ENCODE measurements around the gene PKN3.

Gene PKN3

DNA sequence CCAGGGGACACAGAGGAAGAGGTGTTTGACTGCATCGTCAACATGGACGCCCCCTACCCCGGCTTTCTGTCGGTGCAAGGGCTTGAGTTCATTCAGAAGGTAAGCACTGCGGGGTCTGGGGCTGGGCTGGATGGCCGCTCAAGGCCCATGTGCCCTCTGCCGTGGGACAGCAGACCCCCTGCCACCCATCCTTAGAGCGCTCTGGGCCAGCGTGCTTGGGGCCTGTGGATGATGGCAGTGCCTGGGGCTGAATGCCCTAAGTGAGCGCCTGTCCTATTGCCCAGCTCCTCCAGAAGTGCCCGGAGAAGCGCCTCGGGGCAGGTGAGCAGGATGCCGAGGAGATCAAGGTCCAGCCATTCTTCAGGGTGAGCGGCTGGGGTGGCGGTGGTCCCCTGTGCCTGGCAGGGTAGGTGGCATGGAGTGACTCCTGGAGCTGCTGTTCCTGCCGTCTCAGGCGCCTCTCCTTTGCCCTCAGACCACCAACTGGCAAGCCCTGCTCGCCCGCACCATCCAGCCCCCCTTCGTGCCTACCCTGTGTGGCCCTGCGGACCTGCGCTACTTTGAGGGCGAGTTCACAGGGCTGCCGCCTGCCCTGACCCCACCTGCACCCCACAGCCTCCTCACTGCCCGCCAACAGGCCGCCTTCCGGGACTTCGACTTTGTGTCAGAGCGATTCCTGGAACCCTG is 17.8 kb downstream of the PKN3 start:
- TF ChIP-seq, protein P1, sequence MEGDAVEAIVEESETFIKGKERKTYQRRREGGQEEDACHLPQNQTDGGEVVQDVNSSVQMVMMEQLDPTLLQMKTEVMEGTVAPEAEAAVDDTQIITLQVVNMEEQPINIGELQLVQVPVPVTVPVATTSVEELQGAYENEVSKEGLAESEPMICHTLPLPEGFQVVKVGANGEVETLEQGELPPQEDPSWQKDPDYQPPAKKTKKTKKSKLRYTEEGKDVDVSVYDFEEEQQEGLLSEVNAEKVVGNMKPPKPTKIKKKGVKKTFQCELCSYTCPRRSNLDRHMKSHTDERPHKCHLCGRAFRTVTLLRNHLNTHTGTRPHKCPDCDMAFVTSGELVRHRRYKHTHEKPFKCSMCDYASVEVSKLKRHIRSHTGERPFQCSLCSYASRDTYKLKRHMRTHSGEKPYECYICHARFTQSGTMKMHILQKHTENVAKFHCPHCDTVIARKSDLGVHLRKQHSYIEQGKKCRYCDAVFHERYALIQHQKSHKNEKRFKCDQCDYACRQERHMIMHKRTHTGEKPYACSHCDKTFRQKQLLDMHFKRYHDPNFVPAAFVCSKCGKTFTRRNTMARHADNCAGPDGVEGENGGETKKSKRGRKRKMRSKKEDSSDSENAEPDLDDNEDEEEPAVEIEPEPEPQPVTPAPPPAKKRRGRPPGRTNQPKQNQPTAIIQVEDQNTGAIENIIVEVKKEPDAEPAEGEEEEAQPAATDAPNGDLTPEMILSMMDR (IDR thresholded peaks at IDR 0.05; ENCODE audit: low read depth, low read length) = no peak
- H3K4me3 ChIP-seq (ENCODE audit: low read depth, low read length) = no peak overlapping the region

DNA sequence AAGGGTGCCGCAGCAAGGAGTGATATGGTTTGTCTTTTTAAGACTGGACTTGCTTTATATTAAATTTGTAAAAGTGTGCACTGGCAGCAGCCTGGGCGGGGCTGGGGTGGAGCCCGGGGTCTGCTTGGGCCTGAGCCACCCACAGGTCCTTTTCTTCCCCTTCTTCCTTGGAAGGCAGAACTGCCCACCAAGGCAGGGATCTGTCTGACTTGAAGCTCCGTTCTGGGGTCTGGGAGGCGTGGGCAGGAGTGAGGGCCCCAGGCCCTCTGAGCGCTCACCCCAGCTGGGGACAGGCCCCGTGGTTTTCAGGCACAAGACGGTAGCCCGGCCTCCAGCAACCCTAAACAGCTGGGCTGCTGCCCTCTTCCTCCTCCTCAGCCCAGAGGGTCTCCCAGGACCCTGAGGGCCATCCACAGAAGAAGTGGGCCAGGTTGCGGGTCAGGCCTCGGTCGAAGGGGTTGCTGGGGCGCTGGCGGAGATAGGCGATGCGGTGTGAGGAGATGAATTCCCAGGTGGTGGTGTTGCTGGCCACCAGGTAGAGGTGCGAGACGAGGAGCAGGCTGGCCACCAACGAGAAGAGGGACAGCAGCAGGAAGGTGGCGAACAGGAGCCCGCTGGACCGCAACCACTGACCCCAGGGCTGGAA is 18.7 kb downstream of the PKN3 start:
- TF ChIP-seq, protein P1 (IDR thresholded peaks at IDR 0.05; ENCODE audit: low read depth, low read length) = no peak
- no peak overlapping the region for H3K4me3 ChIP-seq (ENCODE audit: low read depth, low read length)

- H3K4me3 ChIP-seq (ENCODE audit: low read depth, low read length) = no peak overlapping the region
- TF ChIP-seq, protein P1 (IDR thresholded peaks at IDR 0.05; ENCODE audit: low read depth, low read length) = no peak
Measured at GRCh38 chr9:128721487-128722010, 19.2 kb downstream of the PKN3 start.

- TF ChIP-seq, protein P1 (IDR thresholded peaks at IDR 0.05; ENCODE audit: low read depth, low read length) = no peak
- no peak overlapping the region for H3K4me3 ChIP-seq (ENCODE audit: low read depth, low read length)
Measured at GRCh38 chr9:128722380-128723351, 20.4 kb downstream of the PKN3 start.

DNA sequence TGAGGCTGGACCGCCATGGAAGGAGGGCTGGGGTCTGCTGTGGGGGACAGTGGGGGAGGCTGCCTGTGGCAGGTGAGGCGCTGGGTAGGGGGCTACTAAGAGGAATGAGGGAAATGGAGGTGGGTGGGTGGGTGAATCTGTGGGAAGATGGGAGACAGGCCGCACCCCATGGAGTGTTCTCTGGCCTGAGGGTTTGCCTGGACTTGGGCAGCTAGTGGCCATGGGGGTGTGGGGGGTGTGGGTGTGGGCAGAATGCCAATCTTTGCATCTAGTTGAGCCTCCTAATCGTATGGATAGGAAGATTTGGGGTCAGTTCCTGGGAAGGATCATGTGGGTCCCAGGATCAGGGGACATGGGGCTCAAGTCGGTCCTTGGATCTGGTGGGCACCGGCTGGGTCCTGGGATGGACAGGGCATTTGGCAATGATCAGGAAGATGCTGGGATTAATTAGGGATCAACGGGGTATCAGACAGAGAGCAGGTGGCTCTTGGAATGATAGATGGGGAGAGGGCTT is 21.1 kb downstream of the PKN3 start:
- TF ChIP-seq, protein P1 (IDR thresholded peaks at IDR 0.05; ENCODE audit: low read depth, low read length) = no peak
- H3K4me3 ChIP-seq (ENCODE audit: low read depth, low read length) = peak overlapping the region; percentile 63

DNA sequence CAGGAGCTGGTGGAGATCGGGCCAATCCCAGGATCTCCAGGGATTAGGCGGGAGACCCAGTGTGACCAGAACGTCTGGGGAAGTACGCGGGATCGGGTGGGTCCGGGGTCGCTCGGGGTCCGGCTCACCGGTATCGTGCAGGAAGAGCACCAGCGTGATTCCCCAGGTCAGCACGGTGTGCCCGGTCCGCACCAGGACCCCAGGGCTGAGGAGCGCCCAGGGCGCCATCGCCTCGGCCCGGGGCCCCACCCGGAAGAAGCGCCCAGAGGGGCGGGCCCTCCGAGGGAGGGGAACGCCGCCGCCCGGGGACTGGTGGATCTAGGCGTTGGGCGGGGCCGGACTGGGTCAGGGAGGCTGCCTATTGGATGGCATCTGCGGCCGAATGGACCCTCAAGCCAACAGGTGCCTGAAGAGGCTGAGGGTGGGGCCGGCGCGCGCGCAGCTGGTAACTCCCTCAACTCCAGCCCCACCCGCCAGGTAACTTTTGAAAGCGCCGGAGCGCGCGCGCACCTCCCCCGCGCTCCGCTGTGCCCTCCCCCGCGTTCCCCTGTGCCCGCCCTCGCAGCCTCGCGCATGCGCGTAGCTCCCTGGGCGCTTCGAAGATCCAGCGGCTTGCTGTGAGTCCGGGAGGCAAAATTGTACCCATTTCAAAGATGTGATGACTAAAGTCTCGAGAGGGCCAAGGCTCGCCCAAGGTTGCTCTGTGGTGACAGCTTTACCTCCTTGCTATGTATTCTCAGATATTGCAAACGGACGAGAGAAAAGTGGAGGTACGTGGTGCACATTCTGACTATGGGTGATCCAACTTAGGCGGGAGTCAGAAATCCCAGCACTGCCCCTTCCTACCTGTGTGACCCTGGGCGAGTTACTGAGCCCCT is 21.8 kb downstream of the PKN3 start, which contains the start of gene ZDHHC12:
TSS of gene ZDHHC12 (minus strand) at position 262 of the 878 bp plus-strand sequence. CDS start at position 228, 34 bp downstream.
- TF ChIP-seq, protein P1 (IDR thresholded peaks at IDR 0.05; ENCODE audit: low read depth, low read length) = no peak
- peak within 1 kb of the TSS; percentile 63 for H3K4me3 ChIP-seq (ENCODE audit: low read depth, low read length)
